Measurements from ENCODE around the gene SMAD2.

DNA sequence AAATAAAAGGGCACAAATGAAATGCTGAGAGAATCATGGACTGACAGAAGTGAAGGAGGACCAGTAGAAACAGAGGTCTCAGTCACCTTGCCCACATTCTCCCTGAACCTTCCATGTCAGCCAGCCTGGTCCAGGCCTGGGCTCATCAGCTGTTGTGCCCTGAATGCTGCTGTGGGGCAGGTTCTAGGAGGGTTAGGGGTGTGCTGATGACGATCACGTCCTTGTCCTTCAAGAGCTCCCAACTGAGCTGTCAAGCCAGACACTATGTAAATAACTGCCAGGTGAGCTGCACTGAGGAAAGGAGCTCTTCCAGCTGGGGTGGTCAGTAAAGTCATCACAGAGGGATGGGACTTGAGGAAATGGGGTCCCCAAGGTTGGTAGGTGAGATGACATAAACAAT lies 156.5 kb downstream of the SMAD2 start:
- TF ChIP-seq PATZ1 (CRISPR knock-in tag; IDR thresholded peaks at IDR 0.05; ENCODE audit: borderline replicate concordance) (no peak), PPARA (CRISPR knock-in tag; IDR thresholded peaks at IDR 0.05; ENCODE audit: borderline replicate concordance) (no peak), GLIS3 (CRISPR knock-in tag; IDR thresholded peaks at IDR 0.05) (no peak), ZNF70 (CRISPR knock-in tag; IDR thresholded peaks at IDR 0.05) (no peak), OSR1 (CRISPR knock-in tag; IDR thresholded peaks at IDR 0.05) (no peak), ZFP30 (CRISPR knock-in tag; IDR thresholded peaks at IDR 0.05) (no peak), ESRRG (CRISPR knock-in tag; IDR thresholded peaks at IDR 0.05) (no peak), RARB (CRISPR knock-in tag; IDR thresholded peaks at IDR 0.05) (no peak), ISL1 (CRISPR knock-in tag; IDR thresholded peaks at IDR 0.05) (no peak), ARNTL (CRISPR knock-in tag; IDR thresholded peaks at IDR 0.05; ENCODE audit: borderline replicate concordance, low read depth) (no peak), CSDC2 (CRISPR knock-in tag; IDR thresholded peaks at IDR 0.05) (no peak), TSHZ2 (CRISPR knock-in tag; IDR thresholded peaks at IDR 0.05) (no peak)
- TF ChIP-seq, protein P1, sequence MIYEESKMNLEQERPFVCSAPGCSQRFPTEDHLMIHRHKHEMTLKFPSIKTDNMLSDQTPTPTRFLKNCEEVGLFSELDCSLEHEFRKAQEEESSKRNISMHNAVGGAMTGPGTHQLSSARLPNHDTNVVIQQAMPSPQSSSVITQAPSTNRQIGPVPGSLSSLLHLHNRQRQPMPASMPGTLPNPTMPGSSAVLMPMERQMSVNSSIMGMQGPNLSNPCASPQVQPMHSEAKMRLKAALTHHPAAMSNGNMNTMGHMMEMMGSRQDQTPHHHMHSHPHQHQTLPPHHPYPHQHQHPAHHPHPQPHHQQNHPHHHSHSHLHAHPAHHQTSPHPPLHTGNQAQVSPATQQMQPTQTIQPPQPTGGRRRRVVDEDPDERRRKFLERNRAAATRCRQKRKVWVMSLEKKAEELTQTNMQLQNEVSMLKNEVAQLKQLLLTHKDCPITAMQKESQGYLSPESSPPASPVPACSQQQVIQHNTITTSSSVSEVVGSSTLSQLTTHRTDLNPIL (CRISPR knock-in tag; IDR thresholded peaks at IDR 0.05; ENCODE audit: low read depth): no peak
- TF ChIP-seq, protein P2, sequence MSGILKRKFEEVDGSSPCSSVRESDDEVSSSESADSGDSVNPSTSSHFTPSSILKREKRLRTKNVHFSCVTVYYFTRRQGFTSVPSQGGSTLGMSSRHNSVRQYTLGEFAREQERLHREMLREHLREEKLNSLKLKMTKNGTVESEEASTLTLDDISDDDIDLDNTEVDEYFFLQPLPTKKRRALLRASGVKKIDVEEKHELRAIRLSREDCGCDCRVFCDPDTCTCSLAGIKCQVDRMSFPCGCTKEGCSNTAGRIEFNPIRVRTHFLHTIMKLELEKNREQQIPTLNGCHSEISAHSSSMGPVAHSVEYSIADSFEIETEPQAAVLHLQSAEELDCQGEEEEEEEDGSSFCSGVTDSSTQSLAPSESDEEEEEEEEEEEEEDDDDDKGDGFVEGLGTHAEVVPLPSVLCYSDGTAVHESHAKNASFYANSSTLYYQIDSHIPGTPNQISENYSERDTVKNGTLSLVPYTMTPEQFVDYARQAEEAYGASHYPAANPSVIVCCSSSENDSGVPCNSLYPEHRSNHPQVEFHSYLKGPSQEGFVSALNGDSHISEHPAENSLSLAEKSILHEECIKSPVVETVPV (CRISPR knock-in tag; IDR thresholded peaks at IDR 0.05): no peak

Measured in SK-N-SH treated with all-trans-retinoic acid at 6 μM for 48 hours (cell line).